Stimulated activated naive B cell treated with anti-CD40 and anti-IgM and Interleukin-4, amounts not matched to agents 10 μg/mL and 1 μg/mL and 100 μg/mL, for 72 hours (primary cell): ENCODE results near the gene EFEMP2.

Experiments
- ATAC-seq, 2 donors: fragments of 150-1000 bp; cut with Tn5 transposase; replicated peaks; 2 replicates each; pipeline ENCODE4 v1.10.0; 2021; ENCODE audit warnings: moderate library complexity in 1 of 2
- DNase-seq: peaks from one replicate; pipeline ENCODE4 v3.0.0; 2021
- H3K27ac Mint-ChIP-seq: one replicate; pipeline ENCODE4 v1.8.0; 2022; ENCODE audit warnings: mild to moderate bottlenecking, mixed read lengths
- H3K27me3 Mint-ChIP-seq, 2 donors: one replicate each; pipeline ENCODE4 v1.8.0; 2022; ENCODE audit warnings: mixed read lengths in 2 of 2
- H3K36me3 Mint-ChIP-seq, 2 donors: one replicate each; pipeline ENCODE4 v1.8.0; 2022; ENCODE audit warnings: mixed read lengths in 2 of 2, mild to moderate bottlenecking in 1 of 2
- H3K4me1 Mint-ChIP-seq, 2 donors: one replicate each; pipeline ENCODE4 v1.8.0; 2022; ENCODE audit warnings: mixed read lengths in 2 of 2, mild to moderate bottlenecking in 1 of 2
- H3K4me3 Mint-ChIP-seq, 2 donors: one replicate each; pipeline ENCODE4 v1.8.0; 2022; ENCODE audit warnings: mild to moderate bottlenecking in 2 of 2, mixed read lengths in 2 of 2, moderate library complexity in 1 of 2
- H3K9me3 Mint-ChIP-seq, 2 donors: one replicate each; pipeline ENCODE4 v1.8.0; 2022; ENCODE audit warnings: mixed read lengths in 2 of 2, mild to moderate bottlenecking in 1 of 2

Gene EFEMP2

DNA sequence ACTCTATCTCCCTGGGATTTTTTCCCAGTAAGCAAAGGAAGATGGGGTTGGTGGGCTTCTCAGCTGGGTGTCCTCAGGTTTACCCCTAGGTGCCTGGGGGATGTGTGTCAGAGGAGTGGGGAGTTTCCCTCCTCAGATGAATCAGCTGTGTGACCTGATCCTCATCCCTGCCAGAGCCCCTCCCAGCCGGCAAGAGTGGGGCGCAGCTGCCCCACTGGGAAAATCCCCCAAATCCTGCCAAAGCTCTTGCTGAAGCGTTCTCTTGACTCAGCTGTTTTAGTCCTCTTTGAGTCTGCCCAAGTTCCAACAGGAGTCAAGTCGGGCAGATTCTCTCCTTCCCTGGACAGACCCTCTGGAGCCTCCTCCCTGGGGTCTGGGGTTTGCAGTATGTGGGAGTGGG is 40.2 kb upstream of the EFEMP2 start:
- Mint-ChIP-seq H3K27me3 (peaks cover 4 to 14% of the 10 kb centered on the region in 2 donors), H3K4me3 (peak overlapping the region in 1 of 2 donors; percentile 11), H3K36me3 (peaks cover 7 to 9% of the 10 kb centered on the region in 2 donors), H3K4me1 (peaks cover 43 to 53% of the 10 kb centered on the region in 2 donors), H3K9me3 (no peaks in the 10 kb centered on the region), H3K27ac (no peak overlapping the region)
- ATAC-seq (peak in 1 of 2 donors; percentile 33), DNase-seq (no peak)

- Mint-ChIP-seq H3K27me3 (peaks cover 4 to 19% of the 10 kb centered on the region in 2 donors), H3K36me3 (peaks cover 4 to 6% of the 10 kb centered on the region in 2 donors), H3K4me1 (peaks cover 37 to 47% of the 10 kb centered on the region in 2 donors), H3K4me3 (peak overlapping the region; percentile 44 to 49), H3K27ac (peak overlapping the region; percentile 49), H3K9me3 (no peaks in the 10 kb centered on the region)
- DNase-seq (no peak), ATAC-seq (peak; percentile 73 to 74)
Measured at GRCh38 chr11:65911682-65912568, 39.3 kb upstream of the EFEMP2 start.

GRCh38 chr11:65907878-65908277 is 35.3 kb upstream of the EFEMP2 start:
- no peaks in the 10 kb centered on the region for H3K36me3 Mint-ChIP-seq
- DNase-seq (no peak), ATAC-seq (no peak)
- no peak overlapping the region for H3K4me3 Mint-ChIP-seq
- H3K9me3 Mint-ChIP-seq, result no peaks in the 10 kb centered on the region
- H3K27me3 Mint-ChIP-seq, result peaks cover 11 to 19% of the 10 kb centered on the region in 2 donors
- peaks cover 9 to 18% of the 10 kb centered on the region in 2 donors for H3K4me1 Mint-ChIP-seq
- no peak overlapping the region for H3K27ac Mint-ChIP-seq

DNA sequence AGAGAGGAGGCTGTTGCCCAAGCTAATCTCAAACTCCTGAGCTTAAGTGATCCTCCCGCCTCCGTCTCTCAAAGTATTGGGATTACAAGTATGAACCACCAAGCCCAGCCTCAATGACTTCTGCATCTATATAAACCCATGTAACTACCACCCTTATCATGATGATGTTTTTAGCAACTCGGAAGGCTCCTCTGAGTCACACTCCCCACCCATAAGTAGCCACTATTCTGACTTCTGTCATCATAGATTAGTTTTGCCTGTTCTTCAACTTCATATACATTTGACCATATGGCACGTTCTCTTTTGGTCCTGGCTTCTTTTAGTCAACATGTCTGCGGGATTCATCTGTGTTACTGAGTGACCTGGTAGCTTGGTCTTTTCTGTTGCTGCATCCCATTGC is 34.0 kb upstream of the EFEMP2 start:
- Mint-ChIP-seq H3K4me3 (no peak overlapping the region), H3K36me3 (no peaks in the 10 kb centered on the region), H3K9me3 (no peaks in the 10 kb centered on the region), H3K27ac (no peak overlapping the region), H3K27me3 (peaks cover 9 to 16% of the 10 kb centered on the region in 2 donors), H3K4me1 (peaks cover 2 to 8% of the 10 kb centered on the region in 2 donors)
- no peak for ATAC-seq
- no peak for DNase-seq

DNA sequence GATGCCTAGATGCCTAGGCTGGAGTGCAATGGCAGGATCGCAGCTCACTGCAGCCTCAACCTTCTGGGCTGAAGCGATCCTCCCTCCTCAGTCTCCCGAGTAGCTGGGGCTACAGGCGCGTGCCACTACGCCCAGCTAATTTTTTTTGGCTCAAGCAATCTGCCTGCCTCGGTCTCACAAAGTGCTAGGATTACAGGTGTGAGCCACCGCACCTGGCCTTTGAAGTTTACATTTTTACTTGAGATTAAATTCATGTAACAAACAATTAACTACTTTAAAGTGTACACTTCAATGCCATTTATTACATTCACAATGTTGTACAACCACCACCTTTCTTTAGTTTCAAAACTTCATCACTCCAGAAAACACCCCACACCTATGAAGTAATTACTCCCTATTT is 31.1 kb upstream of the EFEMP2 start:
- H3K4me1 Mint-ChIP-seq, result peaks cover 2 to 8% of the 10 kb centered on the region in 2 donors
- no peaks in the 10 kb centered on the region for H3K9me3 Mint-ChIP-seq
- no peak overlapping the region for H3K27ac Mint-ChIP-seq
- DNase-seq (no peak), ATAC-seq (no peak)
- peaks cover 5 to 7% of the 10 kb centered on the region in 2 donors for H3K27me3 Mint-ChIP-seq
- no peak overlapping the region for H3K4me3 Mint-ChIP-seq
- no peaks in the 10 kb centered on the region for H3K36me3 Mint-ChIP-seq

DNA sequence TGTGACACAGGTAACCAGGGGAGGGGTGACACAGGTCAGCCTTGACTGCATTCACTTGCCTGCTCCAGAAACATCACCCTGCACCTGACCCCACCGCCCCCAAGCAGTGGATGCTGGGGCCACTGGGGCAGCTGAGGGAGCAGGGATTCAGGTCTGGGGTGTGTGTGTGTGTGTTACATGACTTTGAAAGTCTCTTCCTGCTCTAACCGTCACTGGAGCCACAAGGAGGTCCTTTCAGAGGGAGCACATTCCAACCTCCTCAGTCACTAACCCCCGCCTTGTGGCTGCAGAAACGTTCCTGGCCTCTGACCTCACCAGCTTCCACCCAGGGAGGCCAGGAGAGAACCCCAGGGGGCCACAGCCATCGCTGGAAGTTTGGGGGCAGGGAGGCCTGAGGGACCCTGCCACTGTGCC is 30.5 kb upstream of the EFEMP2 start:
- peaks cover 2 to 11% of the 10 kb centered on the region in 2 donors for H3K4me1 Mint-ChIP-seq
- no peaks in the 10 kb centered on the region for H3K9me3 Mint-ChIP-seq
- peaks cover 5 to 7% of the 10 kb centered on the region in 2 donors for H3K27me3 Mint-ChIP-seq
- H3K27ac Mint-ChIP-seq, result no peak overlapping the region
- H3K4me3 Mint-ChIP-seq, result no peak overlapping the region
- ATAC-seq (no peak), DNase-seq (no peak)
- no peaks in the 10 kb centered on the region for H3K36me3 Mint-ChIP-seq

DNA sequence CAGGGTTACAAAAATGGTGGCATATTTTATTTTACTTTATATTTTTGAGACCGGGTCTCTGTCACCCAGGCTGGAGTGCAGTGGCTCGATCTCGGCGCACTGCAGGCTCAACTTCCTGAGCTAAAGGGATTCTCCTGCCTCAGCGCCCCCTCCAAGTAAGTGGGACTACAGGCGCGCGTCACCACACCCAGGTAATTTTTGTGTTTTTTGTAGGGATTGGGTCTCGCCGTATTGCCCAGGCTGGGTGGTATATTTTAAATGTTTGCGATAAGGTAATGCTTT is 28.2 kb upstream of the EFEMP2 start:
- Mint-ChIP-seq H3K36me3 (peaks cover under 1 to 10% of the 10 kb centered on the region in 2 donors), H3K9me3 (no peaks in the 10 kb centered on the region), H3K4me1 (peaks cover 9 to 29% of the 10 kb centered on the region in 2 donors), H3K27ac (no peak overlapping the region), H3K27me3 (peaks cover 0 to 7% of the 10 kb centered on the region in 2 donors), H3K4me3 (peak overlapping the region; percentile 67 to 77)
- no peak for DNase-seq
- ATAC-seq, result no peak

DNA sequence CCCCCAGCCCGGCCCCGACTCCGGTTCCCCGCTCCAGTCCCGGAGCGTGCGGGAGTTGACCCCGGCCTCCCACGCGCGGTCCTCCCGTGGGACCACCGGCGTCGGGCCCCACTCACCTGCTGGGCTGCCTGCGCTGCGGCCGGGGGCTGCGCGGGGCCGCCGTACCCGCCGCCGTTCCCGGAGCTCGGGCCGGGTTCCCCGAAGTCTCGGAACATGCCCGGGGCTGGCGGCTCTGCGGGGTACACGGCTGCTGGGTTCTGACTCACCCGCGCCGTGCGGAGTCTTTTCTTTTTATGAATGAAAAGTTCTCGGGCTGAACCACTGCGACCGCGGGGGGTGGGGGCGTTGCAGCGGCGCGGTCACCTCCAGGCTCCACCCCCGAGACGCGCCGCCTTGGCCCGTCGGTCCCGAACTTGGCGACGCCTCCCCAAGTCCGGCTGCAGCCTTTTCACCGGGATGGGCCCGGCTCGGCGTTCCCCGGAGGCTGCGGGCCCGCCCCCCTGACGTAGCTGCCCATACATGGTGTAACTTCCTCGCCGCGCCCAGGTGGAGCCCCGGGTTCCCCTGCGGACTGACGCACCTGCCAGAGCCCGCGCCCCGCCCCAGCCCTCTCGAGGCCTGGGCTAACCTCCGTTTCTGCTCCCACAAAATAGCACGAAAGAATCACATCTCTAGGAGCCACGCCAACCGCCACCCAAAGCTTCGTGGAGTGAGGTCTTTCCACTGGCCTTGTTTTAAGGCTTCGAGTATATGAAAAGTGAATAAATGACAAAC is 27.7 kb upstream of the EFEMP2 start, which contains the start of gene FOSL1:
FOSL1 (minus strand) TSS at position 264 of the 774 bp plus-strand sequence; CDS start at position 215, 49 bp downstream.
- ATAC-seq (peak; percentile 90 to 91), DNase-seq (peak; percentile 82)
- Mint-ChIP-seq H3K27me3 (peaks cover 0 to 7% of the 10 kb centered on the region in 2 donors), H3K9me3 (no peaks in the 10 kb centered on the region), H3K4me3 (peak within 1 kb of the TSS; percentile 85 to 90), H3K4me1 (peaks cover 12 to 34% of the 10 kb centered on the region in 2 donors), H3K36me3 (peaks cover 6 to 14% of the 10 kb centered on the region in 2 donors), H3K27ac (peak within 1 kb of the TSS; percentile 89)

DNA sequence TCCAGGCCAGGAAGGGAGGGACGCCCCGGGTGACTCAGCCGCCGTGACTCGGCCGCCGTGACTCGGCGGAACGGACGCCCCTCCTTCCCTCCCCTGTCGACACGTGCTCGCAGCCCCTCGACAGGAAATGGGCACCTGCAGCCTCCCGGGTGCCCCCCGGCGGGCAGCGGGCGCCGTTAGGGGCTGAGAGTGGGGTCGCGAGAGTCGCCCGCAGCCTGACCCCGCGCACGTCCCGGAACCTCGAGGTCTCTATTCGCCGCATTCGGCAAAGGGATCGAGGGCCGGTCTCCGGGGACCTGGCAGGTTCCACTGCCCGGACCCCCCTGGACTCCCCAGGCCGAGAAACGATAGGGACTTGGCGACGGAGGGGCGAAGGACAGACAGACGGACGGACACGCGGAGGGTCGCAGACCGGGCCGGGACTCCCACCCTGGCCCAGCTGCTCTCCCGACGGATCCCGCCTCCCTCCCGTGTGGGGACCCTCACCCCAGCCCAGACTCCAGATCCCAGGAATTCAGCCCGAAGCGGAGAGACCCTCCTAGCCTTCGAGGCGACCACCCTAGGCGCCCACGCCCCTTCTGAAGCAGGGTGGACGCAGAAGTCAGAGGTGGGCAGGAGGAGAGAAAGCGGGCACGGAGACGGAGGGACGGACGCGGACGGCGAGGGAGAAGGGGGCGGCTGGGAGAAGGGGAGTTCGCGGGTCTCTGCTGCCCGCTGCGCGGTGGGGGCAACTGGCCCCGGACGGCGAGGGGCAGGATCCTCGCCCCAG is 26.9 kb upstream of the EFEMP2 start:
- H3K27ac Mint-ChIP-seq, result peak overlapping the region; percentile 89
- ATAC-seq (peak; percentile 19 to 24), DNase-seq (no peak)
- peaks cover 0 to 7% of the 10 kb centered on the region in 2 donors for H3K27me3 Mint-ChIP-seq
- no peaks in the 10 kb centered on the region for H3K9me3 Mint-ChIP-seq
- H3K4me1 Mint-ChIP-seq, result peaks cover 12 to 41% of the 10 kb centered on the region in 2 donors
- peak overlapping the region; percentile 85 to 90 for H3K4me3 Mint-ChIP-seq
- peaks cover 8 to 16% of the 10 kb centered on the region in 2 donors for H3K36me3 Mint-ChIP-seq

GRCh38 chr11:65898656-65899355 is 26.2 kb upstream of the EFEMP2 start:
- peaks cover 0 to 3% of the 10 kb centered on the region in 2 donors for H3K27me3 Mint-ChIP-seq
- DNase-seq, result no peak
- H3K4me1 Mint-ChIP-seq, result peaks cover 18 to 48% of the 10 kb centered on the region in 2 donors

DNA sequence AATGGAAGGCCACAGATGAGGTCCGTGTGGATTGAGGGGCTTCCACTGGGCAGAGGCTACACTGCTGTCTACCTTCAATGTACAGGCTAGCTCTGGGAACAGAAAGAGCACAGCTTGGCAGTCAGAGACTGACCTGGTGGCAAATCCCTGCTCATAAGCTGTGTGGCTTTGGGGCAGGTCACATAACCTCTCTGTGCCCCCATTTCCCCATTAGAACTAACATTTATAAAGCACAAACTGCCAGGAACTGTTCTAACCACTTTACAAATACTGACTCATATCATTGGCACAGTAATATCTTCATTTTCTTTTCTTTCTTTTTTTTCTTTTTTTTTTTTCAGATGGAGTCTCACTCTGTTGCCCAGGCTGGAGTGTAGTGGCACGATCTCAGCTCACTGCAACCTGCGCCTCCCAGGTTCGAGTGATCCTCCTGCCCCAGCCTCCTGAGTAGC is 24.4 kb upstream of the EFEMP2 start:
- Mint-ChIP-seq H3K4me1 (peaks cover 31 to 61% of the 10 kb centered on the region in 2 donors), H3K27me3 (no peaks in the 10 kb centered on the region), H3K27ac (no peak overlapping the region), H3K4me3 (no peak overlapping the region), H3K9me3 (no peaks in the 10 kb centered on the region), H3K36me3 (peaks cover 16 to 21% of the 10 kb centered on the region in 2 donors)
- DNase-seq (no peak), ATAC-seq (no peak)

More at GRCh38 chr11:65898656-65899355, 26.2 kb upstream of the EFEMP2 start:
- H3K4me3 Mint-ChIP-seq, result peak overlapping the region; percentile 85 to 90
- H3K27ac Mint-ChIP-seq, result peak overlapping the region; percentile 93
- H3K9me3 Mint-ChIP-seq, result no peaks in the 10 kb centered on the region
- H3K36me3 Mint-ChIP-seq, result peaks cover 8 to 16% of the 10 kb centered on the region in 2 donors
- no peak for ATAC-seq

DNA sequence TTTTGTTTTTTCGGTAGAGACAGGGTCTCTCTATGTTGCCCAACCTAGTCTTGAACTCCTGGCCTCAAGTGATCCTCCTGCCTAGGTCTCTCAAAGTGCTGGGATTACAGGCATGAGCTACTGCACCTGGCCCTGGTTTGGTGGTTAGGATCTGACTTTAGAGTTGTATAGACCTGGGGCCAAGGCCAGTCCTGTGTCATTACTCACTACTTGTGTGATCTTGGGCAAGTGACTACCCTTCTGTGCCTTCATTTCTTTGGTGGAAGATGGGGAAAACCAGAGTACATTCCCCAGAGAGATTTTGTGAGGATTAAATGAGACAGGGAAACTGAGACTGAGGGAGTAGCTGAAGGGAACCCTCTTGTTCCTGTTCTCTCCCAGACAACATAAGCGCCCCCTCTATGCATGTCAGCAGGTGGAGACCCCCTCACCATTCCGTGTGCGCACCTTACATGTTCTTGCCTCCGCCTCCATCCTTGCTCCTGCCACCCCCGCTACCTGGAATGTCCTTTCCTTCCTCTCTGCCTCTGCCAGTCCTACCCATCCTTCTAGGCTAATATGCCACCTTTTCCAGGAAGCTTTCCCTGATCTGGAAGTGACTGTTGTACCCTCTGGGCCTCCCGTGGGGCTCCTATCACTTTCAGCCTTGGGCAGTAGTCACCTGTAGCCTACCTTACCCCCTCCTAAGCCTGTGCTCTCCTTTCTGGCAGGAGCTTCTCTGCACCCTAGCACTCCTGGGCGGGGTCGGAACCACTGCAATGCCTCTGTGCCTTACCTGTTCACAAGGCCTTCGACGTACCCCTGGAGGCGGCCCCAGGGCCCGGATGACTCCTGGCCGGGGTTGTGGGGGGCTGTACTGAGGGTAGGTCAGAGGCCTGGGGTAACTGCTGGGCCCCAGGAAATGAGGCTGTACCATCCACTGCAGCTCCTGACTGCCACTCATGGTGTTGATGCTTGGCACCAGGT is 23.7 kb upstream of the EFEMP2 start:
- peaks cover 33 to 68% of the 10 kb centered on the region in 2 donors for H3K4me1 Mint-ChIP-seq
- peaks cover 16 to 21% of the 10 kb centered on the region in 2 donors for H3K36me3 Mint-ChIP-seq
- H3K4me3 Mint-ChIP-seq, result no peak overlapping the region
- no peaks in the 10 kb centered on the region for H3K9me3 Mint-ChIP-seq
- DNase-seq, result no peak
- no peaks in the 10 kb centered on the region for H3K27me3 Mint-ChIP-seq
- ATAC-seq, result no peak
- peak overlapping the region; percentile 57 for H3K27ac Mint-ChIP-seq
